SKM-1 treated with dmso at 0.1 percent for 144 hours (cell line): ENCODE measurements around the gene HDGFL2.

Source experiments
- DNase-seq: peaks from one replicate; lab custom pipeline; 2025; ENCODE audit not compliant: unreplicated experiment; lab: John Stamatoyannopoulos, UW

The HDGFL2 gene

GRCh38 chr19:4444765-4445741 is 27.0 kb upstream of the HDGFL2 start:
- no peak for DNase-seq

- no peak for DNase-seq
Measured at GRCh38 chr19:4445963-4446703, 26.0 kb upstream of the HDGFL2 start.

GRCh38 chr19:4446704-4447200 is 25.3 kb upstream of the HDGFL2 start:
- DNase-seq: no peak

GRCh38 chr19:4447327-4448146 is 24.6 kb upstream of the HDGFL2 start:
- DNase-seq: no peak

GRCh38 chr19:4448147-4448985 is 23.7 kb upstream of the HDGFL2 start:
- no peak for DNase-seq

- DNase-seq: no peak
Measured at GRCh38 chr19:4449022-4449638, 23.0 kb upstream of the HDGFL2 start.

- no peak for DNase-seq
Measured at GRCh38 chr19:4449639-4450028, 22.5 kb upstream of the HDGFL2 start.

- no peak for DNase-seq
Measured at GRCh38 chr19:4452230-4452990, 19.7 kb upstream of the HDGFL2 start.

- no peak for DNase-seq
Measured at GRCh38 chr19:4453232-4454179, 18.6 kb upstream of the HDGFL2 start.

- no peak for DNase-seq
Measured at GRCh38 chr19:4454747-4455718, 17.1 kb upstream of the HDGFL2 start.

GRCh38 chr19:4455719-4456475 is 16.2 kb upstream of the HDGFL2 start:
- DNase-seq: no peak

- DNase-seq: peak; percentile 42
Measured at GRCh38 chr19:4456476-4456842, 15.6 kb upstream of the HDGFL2 start.

GRCh38 chr19:4456843-4457653 is 15.0 kb upstream of the HDGFL2 start:
- DNase-seq: no peak

GRCh38 chr19:4457654-4458395 is 14.3 kb upstream of the HDGFL2 start, which contains the start of gene UBXN6:
UBXN6 (minus strand) TSS chr19:4457794; CDS start chr19:4457697, 97 bp downstream.
- DNase-seq: peak; percentile 94
